Ureter (tissue), 1 donor: ENCODE measurements around the gene LRRC8C. TPM values are rescaled to one million over a fixed set of nuclear protein-coding genes. Genes with fewer than 3 reads are reported as not detected.

Source experiments
- DNase-seq: peaks from one replicate; pipeline ENCODE4 v3.0.0-alpha.2; 2020; ENCODE audit warnings: low spot score
- total RNA-seq: library from RNA; stranded (reverse); gene quantifications from one replicate; pipeline ENCODE4 v1.2.4, GENCODE V29; 2023
- donor health status: DM: yes; HTN: yes; CAD: no.

LRRC8C gene
- total RNA-seq, 1 donor from 2014 or later: 10.1 TPM

GRCh38 chr1:89732643-89733222, 99.8 kb downstream of the LRRC8C start:
- DNase-seq: no peak

- no peak for DNase-seq
These were observed 100.8 kb downstream of the LRRC8C start for GRCh38 chr1:89733748-89734147.

GRCh38 chr1:89734442-89734841, 101.5 kb downstream of the LRRC8C start:
- DNase-seq: no peak

- DNase-seq: no peak
These were observed 102.6 kb downstream of the LRRC8C start for GRCh38 chr1:89735479-89735878.

- DNase-seq: no peak
These were observed 104.2 kb downstream of the LRRC8C start for GRCh38 chr1:89736937-89737733.

GRCh38 chr1:89737985-89738510, 105.1 kb downstream of the LRRC8C start:
- no peak for DNase-seq

- no peak for DNase-seq
These were observed 106.3 kb downstream of the LRRC8C start for GRCh38 chr1:89739013-89739843.

GRCh38 chr1:89739844-89740216, 106.9 kb downstream of the LRRC8C start:
- no peak for DNase-seq

GRCh38 chr1:89743788-89744187, 110.9 kb downstream of the LRRC8C start:
- DNase-seq: no peak

GRCh38 chr1:89746424-89747149, 113.7 kb downstream of the LRRC8C start:
- DNase-seq: no peak

GRCh38 chr1:89753761-89754160, 120.8 kb downstream of the LRRC8C start:
- no peak for DNase-seq

- no peak for DNase-seq
These were observed 121.6 kb downstream of the LRRC8C start for GRCh38 chr1:89754518-89754917.

GRCh38 chr1:89755591-89755990, 122.7 kb downstream of the LRRC8C start:
- DNase-seq: no peak

- DNase-seq: no peak
These were observed 124.6 kb downstream of the LRRC8C start for GRCh38 chr1:89757532-89757931.

- DNase-seq: no peak
These were observed 125.2 kb downstream of the LRRC8C start for GRCh38 chr1:89758156-89758555.

- no peak for DNase-seq
These were observed 126.1 kb downstream of the LRRC8C start for GRCh38 chr1:89759036-89759435.

GRCh38 chr1:89760496-89760895, 127.6 kb downstream of the LRRC8C start:
- no peak for DNase-seq

GRCh38 chr1:89761338-89761737, 128.4 kb downstream of the LRRC8C start:
- no peak for DNase-seq

- DNase-seq: no peak
These were observed 129.0 kb downstream of the LRRC8C start for GRCh38 chr1:89761901-89762300.

- DNase-seq: no peak
These were observed 129.5 kb downstream of the LRRC8C start for GRCh38 chr1:89762386-89762778.

GRCh38 chr1:89762779-89763648, 130.1 kb downstream of the LRRC8C start:
- DNase-seq: peak; percentile 89
